LNCaP clone FGC (cell line): ENCODE results near the gene CDHR5.

Experiments used
- DNase-seq: peaks from one replicate; pipeline ENCODE4 v3.0.0-alpha.2; 2011; ENCODE audit warnings: low read depth
- H3K4me3 ChIP-seq: 2 replicates; pipeline ENCODE4 v1.5.1; 2011; ENCODE audit warnings: mild to moderate bottlenecking, low read depth, low read length, control low read depth
- CTCF ChIP-seq: IDR thresholded peaks from 2 replicates; pipeline ENCODE4 v1.5.1; 2012; ENCODE audit warnings: mild to moderate bottlenecking; ENCODE audit not compliant: control insufficient read depth, insufficient read depth; ENCODE audit errors: extremely low read depth

CDHR5 gene

GRCh38 chr11:617199-617911 lies 7.4 kb downstream of the CDHR5 start:
- no peak overlapping the region for H3K4me3 ChIP-seq
- no peak for DNase-seq
- no peak for TF ChIP-seq CTCF

DNA sequence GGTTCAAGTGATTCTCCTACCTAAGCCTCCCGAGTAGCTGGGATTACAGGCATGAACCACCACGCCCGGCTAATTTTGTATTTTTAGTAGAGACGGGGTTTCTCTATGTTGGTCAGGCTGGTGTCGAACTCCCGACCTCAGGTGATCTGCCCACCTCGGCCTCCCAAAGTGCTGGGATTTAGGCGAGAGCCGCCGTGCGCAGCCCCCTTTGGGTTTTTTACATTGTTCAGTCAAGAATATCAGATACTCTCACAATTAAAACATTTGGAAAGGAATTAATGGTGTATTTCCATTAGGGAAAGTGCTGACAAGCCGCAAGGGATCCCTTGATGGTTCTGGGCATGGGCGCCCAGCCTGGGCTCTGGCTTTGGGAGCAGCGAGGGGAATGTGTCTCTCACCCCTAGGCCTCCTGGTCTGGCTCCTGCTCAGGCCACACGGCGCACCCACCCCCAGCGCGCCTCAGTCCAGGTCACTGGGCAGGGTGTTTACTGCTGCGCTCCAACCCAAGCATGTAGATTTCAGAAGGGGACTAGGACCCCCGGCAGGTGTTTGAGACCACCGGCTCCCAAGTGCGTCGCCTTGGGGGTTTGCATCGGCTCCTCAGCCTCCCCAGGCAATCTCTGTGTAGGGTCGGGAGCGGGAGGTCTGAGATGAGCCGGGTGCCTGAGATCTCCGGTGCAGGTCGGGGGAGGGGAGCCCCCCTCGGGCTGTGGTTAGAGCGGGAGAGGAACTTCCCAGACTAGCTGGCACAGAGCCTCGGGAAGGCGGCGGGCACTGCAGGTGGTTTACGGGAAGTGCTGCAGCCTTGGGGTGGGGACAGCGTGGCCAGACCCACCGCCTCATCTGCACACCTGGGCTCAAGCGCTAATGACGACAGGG lies 8.2 kb downstream of the CDHR5 start:
- no peak for TF ChIP-seq CTCF
- H3K4me3 ChIP-seq = peak overlapping the region; percentile 59
- no peak for DNase-seq

DNA sequence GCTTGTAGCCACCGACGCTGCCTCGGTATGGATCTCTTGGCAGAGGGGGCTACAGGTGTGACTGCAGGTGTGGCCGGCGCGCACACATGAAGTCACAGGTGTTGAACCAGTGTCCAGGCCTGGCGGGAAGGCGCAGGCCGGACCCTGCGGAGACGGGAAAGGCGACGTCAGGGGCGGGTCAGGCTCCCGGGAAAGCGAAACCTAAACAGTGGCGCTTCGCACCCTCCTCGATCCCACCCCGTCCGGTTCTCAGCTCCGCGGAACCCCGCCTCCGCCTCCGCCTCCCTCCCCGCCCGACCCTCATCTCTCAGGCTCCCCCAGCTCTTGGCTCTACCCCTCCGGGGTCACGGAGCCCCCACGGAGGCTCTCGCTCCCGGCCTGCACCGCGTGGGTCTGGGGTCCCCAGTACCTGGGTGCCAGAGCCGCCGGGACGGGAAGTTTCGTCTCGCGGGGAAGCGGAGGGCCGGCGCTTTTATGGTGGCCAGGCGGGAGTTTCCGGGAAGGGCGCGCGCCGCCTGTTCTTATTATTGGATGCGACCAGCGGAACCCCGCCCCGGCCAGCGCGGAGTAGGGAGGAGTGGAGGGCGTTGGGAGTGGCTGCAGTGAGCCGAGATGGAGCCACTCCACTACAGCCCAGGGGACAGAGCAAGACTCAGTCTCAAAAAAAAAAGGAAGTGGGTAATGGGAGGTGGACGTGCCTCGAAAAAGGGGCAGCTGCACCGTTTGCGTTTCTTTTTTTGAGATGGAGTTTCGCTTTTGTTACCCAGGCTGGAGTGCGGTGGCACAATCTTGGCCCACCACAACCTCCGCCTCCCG lies 9.0 kb downstream of the CDHR5 start, which contains the start of gene IRF7:
IRF7 (minus strand) TSS at position 447 of the 816 bp plus-strand sequence. CDS start 586 bp downstream, outside the sequence.
- peak; percentile 73 for DNase-seq
- peak within 1 kb of the TSS; percentile 59 for H3K4me3 ChIP-seq
- no peak for TF ChIP-seq CTCF

- H3K4me3 ChIP-seq = peak overlapping the region; percentile 59
- no peak for TF ChIP-seq CTCF
- DNase-seq = peak; percentile 25
Observed at GRCh38 chr11:614623-615503, 9.9 kb downstream of the CDHR5 start.

DNA sequence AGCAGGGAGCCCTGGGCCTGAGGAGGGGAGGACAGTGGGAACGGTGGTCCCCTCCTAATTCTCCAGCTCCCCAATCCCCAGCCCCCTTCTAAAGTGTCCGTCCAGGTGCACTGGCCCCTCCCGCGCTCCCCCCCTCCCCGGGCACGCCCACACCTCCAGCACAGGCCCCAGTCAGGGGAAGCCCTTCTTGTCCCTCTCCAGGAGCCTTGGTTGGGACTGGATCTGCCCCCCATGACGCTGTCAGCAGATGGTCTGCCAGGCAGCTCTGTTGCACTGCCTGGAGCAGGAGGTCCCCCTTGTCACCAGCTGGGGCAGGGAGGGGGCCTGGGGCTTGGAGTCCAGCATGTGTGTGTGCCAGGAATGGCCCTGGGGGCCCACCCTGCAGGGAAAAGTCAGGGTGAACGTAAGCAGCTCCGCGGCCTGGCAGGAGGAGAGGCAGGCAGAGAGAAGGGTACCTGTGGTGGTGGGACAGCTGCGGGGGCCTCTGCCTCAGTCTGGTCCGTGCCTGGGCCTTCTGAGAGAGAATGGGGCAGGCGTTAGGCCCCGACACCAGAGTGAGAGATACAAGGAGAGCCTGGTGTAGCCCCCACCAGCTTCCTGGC lies 10.6 kb downstream of the CDHR5 start:
- no peak for TF ChIP-seq CTCF
- no peak for DNase-seq
- H3K4me3 ChIP-seq = peak overlapping the region; percentile 59
